Spleen (tissue), 11 donors: ENCODE data around the gene KTI12. TPM values are rescaled to one million over a fixed set of nuclear protein-coding genes. Genes with fewer than 3 reads are reported as not detected.

Source experiments
- DNase-seq: peaks from one replicate; pipeline ENCODE4 v3.0.0-alpha.2; 2020
- H3K27ac ChIP-seq, 8 donors: fragments of 200-600 bp; sonication (generic) in 7 of 8; 1 replicate in 4 of 8; 2 replicates in 4 of 8; pipeline versions ENCODE4 v1.5.0 to v1.8.0; 2016 to 2021; ENCODE audit warnings: inconsistent platforms in 4 of 8, mild to moderate bottlenecking in 4 of 8, moderate library complexity in 1 of 8
- H3K27me3 ChIP-seq, 7 donors: fragments of 200-600 bp; sonication (generic) in 6 of 7; replicated peaks in 1 of 7; 1 replicate in 4 of 7; 2 replicates in 3 of 7; pipeline versions ENCODE4 v1.5.0 to v1.8.0; 2016 to 2021; ENCODE audit warnings: inconsistent platforms in 3 of 7, mild to moderate bottlenecking in 1 of 7
- H3K36me3 ChIP-seq, 6 donors: fragments of 200-600 bp; sonication (generic) in 5 of 6; 1 replicate in 4 of 6; 2 replicates in 2 of 6; pipeline versions ENCODE4 v1.5.0 to v1.8.0; 2016 to 2021; ENCODE audit warnings: inconsistent platforms in 2 of 6
- H3K4me1 ChIP-seq, 6 donors: fragments of 200-600 bp; sonication (generic) in 5 of 6; 1 replicate in 3 of 6; 2 replicates in 3 of 6; pipeline versions ENCODE4 v1.5.0 to v1.8.0; 2016 to 2021; ENCODE audit warnings: inconsistent platforms in 3 of 6
- H3K4me3 ChIP-seq, 8 donors: fragments of 200-600 bp; sonication (generic) in 7 of 8; 1 replicate in 4 of 8; 2 replicates in 4 of 8; pipeline versions ENCODE4 v1.5.0 to v1.8.0; 2016 to 2021; ENCODE audit warnings: inconsistent platforms in 4 of 8, mild to moderate bottlenecking in 4 of 8, moderate library complexity in 2 of 8
- H3K9me3 ChIP-seq, 8 donors: fragments of 200-600 bp; sonication (generic) in 7 of 8; 1 replicate in 4 of 8; 2 replicates in 4 of 8; pipeline versions ENCODE4 v1.5.0 to v1.8.0; 2016 to 2021; ENCODE audit warnings: inconsistent platforms in 4 of 8
- POLR2A ChIP-seq, 3 donors: fragments of 450-650 bp; IDR thresholded peaks; one replicate each; pipeline ENCODE4 v1.5.1; 2017; ENCODE audit warnings: antibody characterized with exemption in 3 of 3, mild to moderate bottlenecking in 1 of 3
- POLR2AphosphoS5 ChIP-seq, 3 donors: sonication (generic); formaldehyde crosslinking; IDR thresholded peaks; one replicate each; pipeline ENCODE4 v1.5.1; 2017; ENCODE audit warnings: antibody characterized with exemption in 3 of 3
- WGBS, 5 donors: extraction: QIAGEN DNeasy Blood & Tissue Kit in 3 of 5; methylation state at CpG; one replicate each; pipeline versions ENCODE4 v1.1.5 to v1.1.7; 2013 to 2018; 5-methylcytosine and 5-hydroxymethylcytosine counted together
- intact Hi-C: fragments of 100-400 bp; cut with DNase I; formaldehyde crosslinking; loops from one replicate; pipeline ENCODE4 v1.15.0; 2023; ENCODE audit warnings: low total_unique reads
- polyA plus RNA-seq, 3 donors: library from polyadenylated mRNA; stranded (reverse); fragments of 200-250 nt; gene quantifications; one replicate each; pipeline ENCODE4 v1.2.1, GENCODE V29; 2013
- total RNA-seq, 7 donors: library from RNA; depleted of rRNA in 3 of 7; stranded (reverse); fragments of >200 nt in 3 of 7; fragmentation: NEBNext Ultra II Directional in 4 of 7; extraction: Animal tissue kit (Norgen Biotek cat#: 25700) in 4 of 7; gene quantifications; one replicate each; pipeline versions ENCODE4 v1.1.0 to v1.2.1, GENCODE V29; 2016 to 2021
- TF ChIP-seq, protein P1 (sequence below), 11 experiments: fragments of 200-600 bp in 7 of 11; fragments of 450-650 bp in 4 of 11; sonication (generic) in 4 of 11; IDR thresholded peaks in 8 of 11; conservative IDR thresholded peaks in 3 of 11; 1 replicate in 7 of 11; 2 replicates in 4 of 11; pipeline versions ENCODE4 v1.4.0 to v1.8.0; 2016 to 2021; ENCODE audit warnings: antibody characterized with exemption in 11 of 11, inconsistent platforms in 4 of 11, mild to moderate bottlenecking in 1 of 11
- donor health status: healthy with polysubstance abuse.
- donor health status: DM: no; HTN: no; CAD: no; lungs with moderate emphysema.
- donor health status: DM: no; HTN: no; CAD: no.
- donor health status: Bipolar disorder and iron deficiency.
- donor health status: healthy.
- donor health status: DM: no; HTN: no; CAD: no.
- donor health status: DM: yes; HTN: yes; CAD: no.

The KTI12 gene
- total and polyA plus RNA-seq, 10 donors = 7.4 to 15.7 (median 9.8) TPM

DNA sequence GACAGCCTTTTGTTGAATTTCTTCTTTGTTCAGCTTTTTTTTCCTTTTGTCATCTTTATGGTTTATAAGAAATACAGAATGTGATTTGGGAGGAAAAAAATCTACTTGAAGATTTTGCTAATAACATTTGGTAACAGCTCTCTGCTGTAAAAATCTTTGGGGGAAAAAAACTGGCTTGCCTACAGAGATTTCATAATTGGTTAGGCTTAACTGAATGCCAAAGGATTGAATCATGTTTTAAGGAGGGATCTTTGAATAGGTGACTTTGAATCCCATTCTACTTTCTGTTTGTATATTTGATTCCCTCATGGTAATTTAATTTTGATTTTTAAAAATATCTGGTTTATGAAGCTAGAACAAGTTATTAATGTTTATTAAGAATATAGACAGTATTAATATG, 25.7 kb upstream of the KTI12 start:
- Histone ChIP-seq H3K27me3 (no peaks in the 10 kb centered on the region), H3K9me3 (no peaks in the 10 kb centered on the region), H3K4me1 (peaks cover 26 to 60% (median 37%) of the 10 kb centered on the region in 6 donors), H3K36me3 (peaks cover 0 to 51% (median 31%) of the 10 kb centered on the region in 6 donors), H3K4me3 (no peak overlapping the region), H3K27ac (no peak overlapping the region)
- TF ChIP-seq POLR2A (IDR thresholded peaks at IDR 0.05) = no peak
- intact Hi-C loops = no loop called here
- DNase-seq = no peak

DNA sequence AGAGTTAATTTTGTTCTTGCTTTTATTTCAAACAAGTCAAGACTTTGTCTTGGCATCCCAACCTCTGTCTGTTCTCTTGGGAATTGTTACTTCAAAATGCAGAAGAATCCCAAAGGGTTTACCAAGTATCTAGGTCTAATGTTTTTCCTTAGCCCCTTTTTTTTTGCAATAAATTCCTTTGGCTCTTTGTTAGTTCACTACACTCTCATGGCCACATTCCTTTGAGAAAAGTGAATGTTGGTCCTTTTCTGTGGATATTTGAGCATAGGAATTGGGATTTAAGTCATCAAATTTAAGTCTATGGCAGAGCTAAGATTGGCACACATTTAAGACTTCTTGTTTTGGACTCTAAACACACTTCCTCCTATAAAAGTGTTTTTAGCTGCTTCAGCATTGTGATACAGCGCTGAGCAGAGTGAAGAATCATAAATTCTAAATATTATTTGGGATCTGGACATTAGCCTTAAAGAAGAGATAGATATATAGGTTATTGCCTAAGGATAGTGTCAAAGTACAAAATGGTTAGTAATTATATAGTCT, 24.3 kb upstream of the KTI12 start:
- H3K4me1 ChIP-seq = peaks cover 36 to 67% (median 50%) of the 10 kb centered on the region in 6 donors
- no peak for TF ChIP-seq POLR2A (IDR thresholded peaks at IDR 0.05)
- TF ChIP-seq POLR2AphosphoS5 (IDR thresholded peaks at IDR 0.05) = no peak
- TF ChIP-seq, protein P1, sequence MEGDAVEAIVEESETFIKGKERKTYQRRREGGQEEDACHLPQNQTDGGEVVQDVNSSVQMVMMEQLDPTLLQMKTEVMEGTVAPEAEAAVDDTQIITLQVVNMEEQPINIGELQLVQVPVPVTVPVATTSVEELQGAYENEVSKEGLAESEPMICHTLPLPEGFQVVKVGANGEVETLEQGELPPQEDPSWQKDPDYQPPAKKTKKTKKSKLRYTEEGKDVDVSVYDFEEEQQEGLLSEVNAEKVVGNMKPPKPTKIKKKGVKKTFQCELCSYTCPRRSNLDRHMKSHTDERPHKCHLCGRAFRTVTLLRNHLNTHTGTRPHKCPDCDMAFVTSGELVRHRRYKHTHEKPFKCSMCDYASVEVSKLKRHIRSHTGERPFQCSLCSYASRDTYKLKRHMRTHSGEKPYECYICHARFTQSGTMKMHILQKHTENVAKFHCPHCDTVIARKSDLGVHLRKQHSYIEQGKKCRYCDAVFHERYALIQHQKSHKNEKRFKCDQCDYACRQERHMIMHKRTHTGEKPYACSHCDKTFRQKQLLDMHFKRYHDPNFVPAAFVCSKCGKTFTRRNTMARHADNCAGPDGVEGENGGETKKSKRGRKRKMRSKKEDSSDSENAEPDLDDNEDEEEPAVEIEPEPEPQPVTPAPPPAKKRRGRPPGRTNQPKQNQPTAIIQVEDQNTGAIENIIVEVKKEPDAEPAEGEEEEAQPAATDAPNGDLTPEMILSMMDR (IDR thresholded peaks at IDR 0.05 in 8 of 11, conservative IDR thresholded peaks at IDR 0.05 in 3 of 11) = no peak
- no peaks in the 10 kb centered on the region for H3K9me3 ChIP-seq
- peak overlapping the region in 3 of 8 donors; percentile 15 to 95 (median 95) for H3K27ac ChIP-seq
- intact Hi-C loops = no loop called here
- peaks cover 0 to 41% (median 25%) of the 10 kb centered on the region in 6 donors for H3K36me3 ChIP-seq
- H3K27me3 ChIP-seq = no peaks in the 10 kb centered on the region
- no peak for DNase-seq
- WGBS, 5 donors = 62 to 75% (median 70%) methylated on average over 1 of the region's 1 CpG
- peak overlapping the region in 3 of 8 donors; percentile 88 to 95 (median 94) for H3K4me3 ChIP-seq

DNA sequence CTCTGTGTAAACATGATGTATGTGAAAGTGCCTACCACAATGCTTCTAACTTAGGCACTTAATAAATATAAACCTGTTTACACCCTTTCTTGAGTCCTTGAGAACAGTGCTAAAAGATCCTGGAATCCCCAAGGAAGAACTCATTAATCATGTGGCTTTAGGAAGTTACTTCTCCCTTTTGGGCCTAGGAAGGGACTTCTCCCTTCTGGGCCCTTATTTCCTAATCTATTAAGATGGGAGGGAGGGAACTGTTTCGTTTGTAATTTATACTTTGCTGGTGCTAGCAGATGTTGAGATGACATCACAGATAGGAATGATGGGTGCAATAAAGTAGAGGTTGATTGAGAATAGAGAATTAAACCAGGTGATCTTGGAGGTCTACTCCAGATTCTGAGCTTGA, 23.6 kb upstream of the KTI12 start:
- WGBS, 5 donors = 0 to 14% (median 6%) methylated on average over 1 of the region's 1 CpG
- no peak for TF ChIP-seq POLR2AphosphoS5 (IDR thresholded peaks at IDR 0.05)
- TF ChIP-seq, protein P1 (IDR thresholded peaks at IDR 0.05 in 8 of 11, conservative IDR thresholded peaks at IDR 0.05 in 3 of 11) = no peak
- TF ChIP-seq POLR2A (IDR thresholded peaks at IDR 0.05) = no peak
- intact Hi-C loops = no loop called here

DNA sequence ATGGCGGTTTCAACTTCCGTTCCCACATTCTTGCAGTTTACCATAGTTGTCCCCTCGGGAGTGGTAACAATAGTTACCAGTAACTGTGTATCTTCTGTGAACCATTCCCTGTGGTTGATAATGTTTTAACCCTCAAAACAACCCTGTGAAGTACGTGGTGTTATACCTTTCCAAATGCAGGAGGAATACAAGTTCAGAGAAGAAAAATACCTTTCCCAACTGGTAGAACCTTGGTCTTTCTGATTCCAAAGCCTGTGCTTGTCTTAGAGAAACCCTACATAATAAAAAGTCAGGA, 23.3 kb upstream of the KTI12 start:
- Histone ChIP-seq H3K4me1 (peaks cover 36 to 73% (median 53%) of the 10 kb centered on the region in 6 donors), H3K9me3 (no peaks in the 10 kb centered on the region), H3K36me3 (peaks cover 0 to 41% (median 18%) of the 10 kb centered on the region in 6 donors), H3K27ac (peak overlapping the region; percentile 90 to 95 (median 95)), H3K4me3 (peak overlapping the region; percentile 83 to 96 (median 93)), H3K27me3 (no peaks in the 10 kb centered on the region)
- DNase-seq = no peak
- TF ChIP-seq POLR2A (IDR thresholded peaks at IDR 0.05) (no peak), POLR2AphosphoS5 (IDR thresholded peaks at IDR 0.05) (no peak)
- 0 to 2% (median 0%) methylated on average over 4 of the region's 4 CpGs for WGBS, 5 donors
- intact Hi-C loops = no loop called here

More for the DNA sequence above, 23.6 kb upstream of the KTI12 start:
- H3K27me3 ChIP-seq = no peaks in the 10 kb centered on the region
- DNase-seq = no peak
- peak overlapping the region; percentile 83 to 96 (median 93) for H3K4me3 ChIP-seq
- peak overlapping the region; percentile 90 to 95 (median 95) for H3K27ac ChIP-seq
- peaks cover 0 to 41% (median 19%) of the 10 kb centered on the region in 6 donors for H3K36me3 ChIP-seq
- H3K4me1 ChIP-seq = peaks cover 36 to 73% (median 53%) of the 10 kb centered on the region in 6 donors
- H3K9me3 ChIP-seq = no peaks in the 10 kb centered on the region

DNA sequence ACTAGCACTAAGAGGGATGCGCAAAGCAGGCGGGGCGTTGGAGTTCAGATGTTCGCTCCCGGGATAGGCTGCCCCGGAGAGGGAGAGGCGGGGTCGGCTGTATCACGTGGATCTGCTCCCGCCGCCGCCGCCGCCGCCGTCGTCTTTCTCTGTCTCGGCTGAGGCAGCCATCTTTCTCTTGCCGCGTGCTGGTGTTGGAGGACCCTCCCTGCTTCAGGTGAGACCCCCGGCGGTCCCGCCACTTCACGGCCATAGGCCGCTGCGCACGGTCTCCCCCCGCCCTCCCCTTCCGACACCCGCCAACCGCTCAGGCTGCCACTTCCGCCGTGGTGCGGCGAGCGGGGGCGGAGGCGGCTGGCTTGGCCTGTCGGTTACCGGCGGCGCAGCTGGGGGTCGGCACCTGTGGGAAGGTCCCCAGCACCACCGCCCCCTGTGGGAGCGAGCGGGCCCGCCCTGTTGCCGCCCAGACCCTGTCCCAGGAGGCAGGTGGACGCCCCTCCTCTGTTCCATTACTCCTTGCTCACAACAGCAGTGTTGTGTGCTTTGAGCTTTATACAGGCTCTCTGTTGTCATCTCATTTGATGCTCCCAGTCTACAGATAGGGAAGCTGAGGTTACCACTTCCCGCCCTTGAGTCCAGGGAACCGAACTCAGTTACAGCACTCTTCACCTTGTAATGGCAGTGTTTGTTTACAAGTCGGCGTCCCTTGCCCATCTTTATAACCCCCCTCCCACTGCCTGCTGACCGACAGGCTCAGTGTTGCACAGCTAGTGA, 22.7 kb upstream of the KTI12 start, which contains the start of gene BTF3L4:
TSS of gene BTF3L4 (plus strand) at position 133 of the 774 bp plus-strand sequence. CDS start 3,553 bp downstream, outside the sequence.
- peak; percentile 99 for DNase-seq
- no peak for TF ChIP-seq POLR2A (IDR thresholded peaks at IDR 0.05)
- TF ChIP-seq POLR2AphosphoS5 (IDR thresholded peaks at IDR 0.05) = peak; percentile 87 to 93 (median 89)
- TF ChIP-seq, protein P1 (IDR thresholded peaks at IDR 0.05 in 8 of 11, conservative IDR thresholded peaks at IDR 0.05 in 3 of 11) = peak in 3 of 11 experiments; percentile 10 to 42 (median 18)
- intact Hi-C loops = no loop called here
- H3K4me1 ChIP-seq = peaks cover 36 to 73% (median 53%) of the 10 kb centered on the region in 6 donors
- 0 to 2% (median 0%) methylated on average over 19 to 54 of the region's 54 CpGs for WGBS, 5 donors
- H3K4me3 ChIP-seq = peak within 1 kb of the TSS; percentile 83 to 96 (median 93)
- H3K36me3 ChIP-seq = peaks cover 0 to 41% (median 17%) of the 10 kb centered on the region in 6 donors
- H3K9me3 ChIP-seq = no peaks in the 10 kb centered on the region
- peak within 1 kb of the TSS; percentile 90 to 95 (median 95) for H3K27ac ChIP-seq
- no peaks in the 10 kb centered on the region for H3K27me3 ChIP-seq
